Hepatocyte (in vitro differentiated cells): Measurements from ENCODE around the gene CDK6.

Experiments used
- EZH2 ChIP-seq: fragments of 200-600 bp; sonication (generic); IDR thresholded peaks from 2 replicates; pipeline ENCODE4 v1.6.1; 2016; ENCODE audit warnings: antibody characterized with exemption, mild to moderate bottlenecking, borderline replicate concordance
- TF ChIP-seq, protein P1 (sequence below): fragments of 200-600 bp; sonication (generic); IDR thresholded peaks from 2 replicates; pipeline ENCODE4 v1.5.1; 2016; ENCODE audit warnings: antibody characterized with exemption, mild to moderate bottlenecking; ENCODE audit not compliant: poor library complexity

DNA sequence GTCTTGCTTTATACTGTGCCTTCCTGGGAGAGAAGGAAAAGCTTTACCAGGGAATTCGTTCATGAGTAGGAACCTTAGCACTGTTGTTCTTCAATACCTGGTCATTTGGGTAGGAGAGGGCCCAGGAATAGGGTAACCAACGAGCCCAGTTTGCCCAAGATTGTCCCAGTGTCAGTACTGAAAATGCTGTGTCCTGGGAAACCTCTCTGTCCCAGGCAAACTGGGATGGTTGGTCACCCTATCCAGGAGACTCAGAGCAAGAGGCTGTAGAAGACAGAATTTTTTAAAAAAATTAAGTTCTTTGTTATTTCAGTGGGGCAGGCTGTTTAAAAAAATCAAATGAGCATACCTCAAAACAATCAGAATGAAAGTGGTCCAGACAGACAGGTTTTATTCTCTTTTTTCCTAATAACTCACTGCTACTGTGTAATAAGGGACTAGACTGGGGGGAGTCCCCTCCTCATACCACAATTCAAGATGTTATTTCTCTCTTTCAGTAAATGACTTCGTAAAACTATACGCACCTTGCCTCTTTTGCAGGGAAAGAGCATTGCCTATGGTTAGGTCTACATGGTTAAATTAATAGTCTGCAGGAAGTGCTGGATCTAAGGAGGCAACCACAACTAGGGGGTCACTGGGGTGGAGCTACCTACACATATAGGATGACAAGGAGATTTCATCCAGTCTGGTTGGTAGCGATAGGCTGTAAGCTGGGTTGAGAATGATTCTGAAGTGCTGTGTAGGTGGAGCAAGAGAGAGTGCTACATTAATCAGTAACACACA lies 205.1 kb downstream of the CDK6 start:
- TF ChIP-seq, protein P1, sequence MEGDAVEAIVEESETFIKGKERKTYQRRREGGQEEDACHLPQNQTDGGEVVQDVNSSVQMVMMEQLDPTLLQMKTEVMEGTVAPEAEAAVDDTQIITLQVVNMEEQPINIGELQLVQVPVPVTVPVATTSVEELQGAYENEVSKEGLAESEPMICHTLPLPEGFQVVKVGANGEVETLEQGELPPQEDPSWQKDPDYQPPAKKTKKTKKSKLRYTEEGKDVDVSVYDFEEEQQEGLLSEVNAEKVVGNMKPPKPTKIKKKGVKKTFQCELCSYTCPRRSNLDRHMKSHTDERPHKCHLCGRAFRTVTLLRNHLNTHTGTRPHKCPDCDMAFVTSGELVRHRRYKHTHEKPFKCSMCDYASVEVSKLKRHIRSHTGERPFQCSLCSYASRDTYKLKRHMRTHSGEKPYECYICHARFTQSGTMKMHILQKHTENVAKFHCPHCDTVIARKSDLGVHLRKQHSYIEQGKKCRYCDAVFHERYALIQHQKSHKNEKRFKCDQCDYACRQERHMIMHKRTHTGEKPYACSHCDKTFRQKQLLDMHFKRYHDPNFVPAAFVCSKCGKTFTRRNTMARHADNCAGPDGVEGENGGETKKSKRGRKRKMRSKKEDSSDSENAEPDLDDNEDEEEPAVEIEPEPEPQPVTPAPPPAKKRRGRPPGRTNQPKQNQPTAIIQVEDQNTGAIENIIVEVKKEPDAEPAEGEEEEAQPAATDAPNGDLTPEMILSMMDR, result no peak
- TF ChIP-seq EZH2, result no peak
